NCI-H2107 (cell line): ENCODE measurements around the gene NEUROD6.

ENCODE experiments used
- DNase-seq: peaks from one replicate; lab custom pipeline; 2025; lab: John Stamatoyannopoulos, UW

Gene NEUROD6

DNA sequence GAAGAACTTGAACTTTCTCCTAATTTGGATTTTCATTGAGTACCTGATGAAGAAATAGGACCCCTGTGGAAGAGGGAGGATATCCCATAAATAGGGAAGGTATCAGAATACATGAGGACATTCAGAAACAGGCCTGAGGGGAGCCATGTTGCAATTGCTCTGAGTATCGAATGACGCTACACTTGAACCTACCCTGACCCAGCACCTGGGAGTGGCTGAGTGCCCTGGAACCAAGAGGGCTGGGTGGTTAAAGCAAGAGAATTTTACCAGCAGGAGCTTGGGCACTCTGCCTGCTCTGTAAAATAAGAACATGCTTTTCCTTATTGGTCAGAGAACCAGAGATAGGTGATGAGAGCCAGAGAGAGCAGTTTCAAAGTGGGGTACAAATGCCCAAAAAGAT, 7.2 kb downstream of the NEUROD6 start:
- no peak for DNase-seq

DNA sequence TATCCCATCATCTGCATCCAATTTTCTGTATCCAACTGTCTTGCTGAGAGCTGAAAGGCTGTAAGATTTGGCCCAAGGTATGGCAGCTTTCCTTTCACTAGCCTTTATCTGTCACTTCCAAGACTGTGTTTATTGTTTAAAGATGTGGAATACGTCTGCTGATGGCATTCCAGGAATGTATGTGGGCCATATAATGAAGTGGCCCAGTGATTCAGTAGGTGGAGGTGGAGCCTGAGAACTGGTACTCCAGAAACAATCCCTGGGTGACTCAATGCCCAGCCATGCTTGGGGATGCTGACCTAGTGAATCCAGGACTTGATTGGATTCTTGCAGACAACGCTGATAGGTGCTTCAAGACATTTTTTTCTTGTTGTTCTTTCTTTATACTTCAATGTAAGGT, 13.5 kb downstream of the NEUROD6 start:
- no peak for DNase-seq

DNA sequence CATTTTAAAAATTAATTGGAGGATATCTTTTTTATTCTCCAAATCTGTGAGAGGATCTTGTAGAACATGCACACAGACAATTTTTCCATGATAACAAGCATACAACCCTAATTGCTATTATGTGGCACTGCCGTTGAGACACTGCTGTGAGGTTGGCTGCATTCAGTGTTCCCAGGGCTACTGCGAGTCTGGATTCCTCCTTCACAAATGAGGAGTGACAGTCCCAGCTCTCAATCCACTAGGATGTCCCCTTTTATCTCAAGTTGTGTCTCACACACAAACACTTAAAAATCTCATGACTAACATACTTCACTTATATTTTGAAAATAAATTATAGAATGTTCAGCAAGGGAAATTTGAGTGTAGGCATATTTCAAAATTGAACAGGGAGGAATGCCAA, 14.1 kb downstream of the NEUROD6 start:
- DNase-seq = no peak

- DNase-seq = no peak
Measured at GRCh38 chr7:31323101-31323500, 17.4 kb downstream of the NEUROD6 start.

DNA sequence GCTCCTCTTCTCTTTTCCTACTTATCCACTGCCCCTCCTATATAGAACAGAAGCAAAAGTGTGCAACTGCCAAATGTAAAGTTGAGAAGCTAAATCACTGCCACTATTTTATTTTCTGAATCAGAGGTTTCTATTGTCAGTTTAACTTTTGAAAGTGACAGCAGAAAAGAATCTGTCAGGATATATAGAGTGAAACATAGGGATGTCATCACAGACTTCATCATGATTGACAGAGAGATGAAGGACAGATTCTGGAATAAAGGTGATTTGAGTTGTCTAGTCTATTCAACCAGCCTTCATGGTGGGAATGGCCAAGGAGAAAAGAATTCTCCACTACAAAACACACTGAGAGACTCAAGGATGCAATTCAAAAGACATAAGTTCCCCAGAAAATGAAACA, 19.9 kb downstream of the NEUROD6 start:
- no peak for DNase-seq

DNA sequence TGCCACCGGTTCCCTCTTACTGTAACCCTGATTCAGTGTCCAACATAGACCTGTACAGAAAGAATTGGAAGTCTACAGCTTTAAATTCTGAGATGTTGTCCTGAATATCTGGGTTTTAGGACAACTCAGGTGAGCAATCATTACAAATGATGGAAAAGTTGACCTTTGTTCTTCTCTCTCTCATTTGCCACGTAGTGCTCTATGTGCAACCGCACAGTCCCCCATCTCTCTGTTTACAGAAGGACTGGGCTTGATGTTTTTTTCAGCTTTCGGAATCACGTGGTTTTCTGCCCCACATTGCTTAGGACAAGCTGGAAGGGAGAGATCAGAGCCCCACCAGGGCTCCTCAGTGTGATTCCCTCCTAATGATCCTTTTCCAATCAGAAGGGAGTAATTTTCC, 22.2 kb downstream of the NEUROD6 start:
- no peak for DNase-seq

- DNase-seq = no peak
Measured at GRCh38 chr7:31316876-31317275, 23.6 kb downstream of the NEUROD6 start.

DNA sequence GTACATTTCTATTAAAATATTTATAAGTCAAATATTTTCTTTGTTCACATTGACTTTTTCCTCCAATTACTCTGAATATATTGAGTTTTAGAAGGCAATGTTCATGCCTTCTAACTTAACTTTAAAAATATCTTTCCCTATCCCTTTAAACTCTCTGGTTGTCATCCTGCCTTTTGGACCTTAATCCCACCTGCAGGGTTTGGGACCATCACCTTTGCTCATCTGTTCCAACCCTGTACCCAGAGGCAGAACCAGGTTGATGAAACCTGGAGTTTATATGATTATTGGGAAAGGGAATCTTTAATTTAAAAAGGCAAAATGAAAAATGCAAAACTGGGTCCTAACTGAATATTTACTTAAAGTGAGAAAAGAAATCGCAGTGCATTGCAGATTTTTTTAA, 24.8 kb downstream of the NEUROD6 start:
- DNase-seq = no peak

DNA sequence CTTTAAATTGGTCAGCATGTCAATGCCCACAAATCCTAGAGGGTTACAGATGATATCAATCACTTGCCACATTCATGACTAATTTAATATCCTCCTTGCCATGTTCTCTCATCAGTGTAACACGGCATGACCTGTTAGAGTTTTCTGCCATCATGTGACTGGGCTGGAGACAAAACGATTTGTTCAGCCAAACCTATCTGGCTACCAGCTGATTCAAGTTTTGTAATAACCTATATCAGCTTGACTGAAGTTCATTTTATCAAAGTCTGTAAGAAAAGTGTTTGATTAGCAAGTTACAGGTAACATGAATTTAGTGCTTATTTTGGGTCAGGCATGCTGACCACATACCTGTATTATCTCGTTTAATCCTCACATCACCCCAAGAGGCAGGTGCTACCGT, 25.7 kb downstream of the NEUROD6 start:
- DNase-seq = no peak

DNA sequence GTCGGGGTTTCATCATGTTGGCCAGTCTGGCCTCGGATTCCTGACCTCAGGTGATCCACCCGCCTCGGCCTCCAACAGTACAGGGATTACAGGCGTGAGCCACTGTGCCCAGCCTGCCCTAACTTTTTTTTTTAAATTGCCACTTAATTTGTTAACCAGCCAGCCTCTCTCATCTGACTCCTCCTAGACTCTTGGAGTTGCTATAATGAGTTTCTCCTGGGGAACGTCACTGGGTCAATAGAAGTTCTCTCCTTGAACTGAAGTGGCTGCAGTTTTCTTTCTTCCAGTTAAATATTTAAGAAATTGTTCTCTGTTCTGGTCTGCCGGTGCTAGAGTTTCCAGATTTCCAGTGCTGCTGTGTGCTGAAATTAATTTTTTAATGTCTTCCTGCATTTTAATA, 27.6 kb downstream of the NEUROD6 start:
- DNase-seq = no peak

- DNase-seq = no peak
Measured at GRCh38 chr7:31311552-31311951, 29.0 kb downstream of the NEUROD6 start.

DNA sequence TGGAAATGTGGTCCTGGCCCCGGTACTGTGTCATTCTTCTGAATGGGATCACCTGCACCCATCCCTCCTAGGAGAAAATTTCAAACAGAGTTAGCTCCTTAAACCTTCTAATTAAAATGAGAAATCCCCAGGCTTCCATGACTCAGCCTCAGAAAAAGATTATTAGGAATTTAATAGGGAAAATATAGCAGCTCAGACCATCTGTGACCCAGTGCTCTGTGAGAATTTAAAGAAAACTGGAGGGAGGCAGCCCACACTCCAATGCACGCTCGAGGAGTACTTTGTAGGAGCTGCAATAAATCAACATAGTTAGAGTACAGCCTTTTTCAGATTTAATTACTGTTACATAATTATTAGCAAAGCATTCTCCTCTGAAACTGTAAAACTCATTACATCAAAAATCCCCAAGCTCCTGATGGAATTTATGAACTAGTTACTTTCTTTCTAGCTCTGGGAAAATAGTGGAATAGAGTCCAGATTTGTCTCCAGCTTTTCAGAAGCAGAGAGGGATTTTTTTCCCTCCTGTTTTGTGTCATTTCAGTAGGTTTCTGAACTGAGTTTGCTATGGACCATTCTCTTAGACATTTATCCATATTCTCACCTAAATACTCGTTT, 30.1 kb downstream of the NEUROD6 start:
- no peak for DNase-seq

DNA sequence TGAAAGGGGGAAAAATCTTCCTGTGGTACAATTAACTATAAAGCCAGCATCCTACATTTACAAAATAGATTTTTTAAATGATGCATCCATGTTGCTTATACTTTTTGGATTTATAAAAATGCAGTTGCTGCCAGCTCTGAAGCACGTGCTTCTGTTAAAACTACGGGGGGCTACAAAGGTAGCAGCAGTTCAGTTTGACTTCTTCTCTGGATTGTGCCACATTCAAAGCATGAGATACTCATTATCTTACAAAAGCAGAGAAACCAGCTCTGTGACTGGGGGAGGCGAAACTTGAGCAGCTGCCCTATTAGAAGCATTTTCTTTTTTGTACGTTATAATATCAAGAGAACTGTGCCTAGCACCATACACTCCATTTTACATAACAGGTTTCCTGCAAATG, 31.1 kb downstream of the NEUROD6 start:
- no peak for DNase-seq

- no peak for DNase-seq
Measured at GRCh38 chr7:31308652-31309051, 31.9 kb downstream of the NEUROD6 start.

- DNase-seq = no peak
Measured at GRCh38 chr7:31307972-31308371, 32.6 kb downstream of the NEUROD6 start.

DNA sequence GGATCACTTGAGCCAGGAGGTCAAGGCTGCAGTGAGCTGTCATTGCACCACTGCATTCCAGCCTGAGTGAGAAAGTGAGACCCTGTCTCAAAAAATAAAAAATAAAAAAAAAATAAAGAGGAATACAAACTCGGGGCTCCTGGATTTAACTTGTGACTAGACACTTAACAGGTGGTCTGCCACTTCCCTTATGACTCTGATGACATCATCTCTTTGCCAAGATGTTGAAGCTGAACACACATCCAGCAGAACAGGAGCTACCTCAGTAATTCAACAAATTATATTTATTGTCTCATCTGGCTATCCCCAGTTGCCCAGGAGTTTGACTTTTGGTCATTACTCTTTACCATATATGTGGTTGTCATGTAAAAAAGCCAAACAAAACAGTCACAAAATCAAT, 35.3 kb downstream of the NEUROD6 start:
- DNase-seq = no peak

DNA sequence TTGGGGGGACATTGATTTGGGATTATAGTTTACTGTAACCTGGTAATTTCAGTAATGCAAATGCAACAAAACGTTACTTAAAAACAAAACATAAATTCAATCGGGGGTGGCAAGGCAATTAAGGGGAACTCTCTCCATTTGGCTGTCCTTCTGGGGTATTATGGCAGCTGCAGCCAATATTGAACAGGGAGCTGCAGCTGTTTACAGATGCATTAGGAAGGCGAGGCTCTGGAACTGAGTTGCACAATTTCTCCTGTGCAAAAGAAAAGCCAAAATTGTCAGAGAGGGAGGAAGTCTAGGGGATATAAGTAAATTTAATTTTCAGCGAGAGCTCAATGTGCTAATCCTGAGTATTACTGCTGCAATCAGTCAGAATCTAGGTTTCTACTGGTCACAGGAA, 36.1 kb downstream of the NEUROD6 start:
- no peak for DNase-seq

DNA sequence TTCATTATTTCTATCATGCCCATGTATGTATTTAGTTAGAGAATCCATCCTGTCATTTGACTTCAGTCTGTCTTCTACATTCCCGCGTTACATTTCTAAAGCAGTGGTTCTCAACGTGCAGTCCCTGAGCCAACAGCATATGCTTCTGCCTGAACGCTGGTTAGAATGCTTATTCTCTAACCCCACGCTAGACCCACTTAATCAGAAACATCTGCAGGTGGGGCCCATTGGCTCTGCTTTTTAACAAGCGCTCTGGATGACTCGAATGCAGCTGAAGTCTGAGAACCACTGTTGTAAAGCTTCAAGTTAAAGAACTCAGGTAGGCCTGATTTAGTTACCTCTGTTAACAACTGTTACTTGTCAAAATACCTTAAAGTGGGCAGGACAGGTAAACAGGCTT, 38.2 kb downstream of the NEUROD6 start:
- DNase-seq = no peak

DNA sequence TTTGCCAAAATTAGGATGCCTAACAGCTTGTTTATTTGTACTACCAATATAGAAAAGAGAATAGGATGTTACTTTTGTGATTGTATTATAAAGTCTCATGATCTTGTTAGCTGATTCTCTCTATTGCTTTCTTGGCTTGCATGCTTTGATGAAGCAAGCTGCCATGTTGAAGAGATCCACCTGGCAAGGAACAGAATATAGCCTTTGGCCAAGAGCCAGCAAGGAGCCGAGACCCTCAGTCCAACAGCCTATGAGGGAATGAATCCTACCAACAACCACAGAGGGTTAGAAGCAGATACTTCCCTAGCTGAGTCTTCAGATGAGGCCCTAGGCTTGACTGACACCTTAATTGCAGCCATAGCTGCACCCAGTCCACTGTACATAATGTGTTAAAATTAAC, 41.2 kb downstream of the NEUROD6 start:
- DNase-seq = no peak

DNA sequence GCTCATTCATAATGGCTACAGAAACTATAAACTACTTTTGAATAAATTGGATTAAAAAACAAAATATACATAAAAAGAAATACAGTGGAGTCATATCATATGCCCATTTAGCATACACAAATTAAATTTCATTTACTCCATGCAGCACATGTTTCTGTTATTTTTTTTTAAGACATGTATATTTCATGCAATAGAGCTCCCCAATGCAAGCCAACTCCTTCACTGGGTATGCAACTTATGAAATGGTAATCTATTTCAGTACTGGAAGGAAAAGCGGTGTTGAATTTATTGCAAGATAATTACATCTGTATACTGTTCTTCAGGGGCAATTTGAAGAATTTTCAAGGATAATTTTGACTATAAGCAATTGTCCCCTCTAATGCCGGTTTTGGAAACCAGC, 49.9 kb downstream of the NEUROD6 start:
- DNase-seq = no peak
